GM10847 (cell line): ENCODE measurements around the gene PNRC1.

Experiments
- POLR2A ChIP-seq: IDR thresholded peaks from 2 replicates; pipeline ENCODE4 v1.6.1; 2011; ENCODE audit not compliant: insufficient read length; ENCODE audit errors: extremely low read depth

PNRC1 gene

GRCh38 chr6:89081423-89082322 is 1.1 kb downstream of the PNRC1 start:
- peak; percentile 68 for TF ChIP-seq POLR2A

- TF ChIP-seq POLR2A, result no peak
Measured at GRCh38 chr6:89082486-89082891, 1.9 kb downstream of the PNRC1 start.

- no peak for TF ChIP-seq POLR2A
Measured at GRCh38 chr6:89084542-89084941, 4.0 kb downstream of the PNRC1 start.

- no peak for TF ChIP-seq POLR2A
Measured at GRCh38 chr6:89084954-89085353, 4.4 kb downstream of the PNRC1 start.

GRCh38 chr6:89085409-89086205 is 5.1 kb downstream of the PNRC1 start:
- TF ChIP-seq POLR2A, result no peak

- TF ChIP-seq POLR2A, result no peak
Measured at GRCh38 chr6:89087881-89088280, 7.3 kb downstream of the PNRC1 start.

- TF ChIP-seq POLR2A, result no peak
Measured at GRCh38 chr6:89098461-89098860, 17.9 kb downstream of the PNRC1 start.

- no peak for TF ChIP-seq POLR2A
Measured at GRCh38 chr6:89100114-89100513, 19.6 kb downstream of the PNRC1 start.

- TF ChIP-seq POLR2A, result no peak
Measured at GRCh38 chr6:89110284-89110683, 29.7 kb downstream of the PNRC1 start.

GRCh38 chr6:89111933-89112332 is 31.4 kb downstream of the PNRC1 start:
- no peak for TF ChIP-seq POLR2A

GRCh38 chr6:89116702-89117101 is 36.2 kb downstream of the PNRC1 start:
- TF ChIP-seq POLR2A, result no peak

GRCh38 chr6:89117211-89118108 is 36.9 kb downstream of the PNRC1 start, which contains the start of gene SRSF12:
Gene SRSF12, minus strand, starts transcription at chr6:89118071. Its CDS starts 184 bp downstream, at chr6:89117887.
- no peak for TF ChIP-seq POLR2A

GRCh38 chr6:89118931-89119330 is 38.4 kb downstream of the PNRC1 start:
- TF ChIP-seq POLR2A, result no peak

- no peak for TF ChIP-seq POLR2A
Measured at GRCh38 chr6:89120371-89120770, 39.8 kb downstream of the PNRC1 start.

- no peak for TF ChIP-seq POLR2A
Measured at GRCh38 chr6:89121934-89122333, 41.4 kb downstream of the PNRC1 start.
